ENCODE results near the gene SACM1L. TPM values are rescaled to one million over a fixed set of nuclear protein-coding genes. Genes with fewer than 3 reads are reported as not detected.

SACM1L gene
- total RNA-seq, 4 donors from 2014 or later, result 43.5 to 64.7 (median 54.3) TPM

- Histone ChIP-seq H3K36me3 (no peaks in the 10 kb centered on the region), H3K27ac (no peak overlapping the region), H3K4me1 (no peaks in the 10 kb centered on the region), H3K9me3 (peaks cover 0 to 5% (median 0%) of the 10 kb centered on the region in 4 donors), H3K4me3 (no peak overlapping the region), H3K27me3 (no peaks in the 10 kb centered on the region)
- no peak for DNase-seq (ENCODE audit: low spot score in 2 of 2)
- 89% methylated on average over 35 of the region's 35 CpGs for WGBS, 2 donors
- TF ChIP-seq EP300 (IDR thresholded peaks at IDR 0.05) (no peak), POLR2A (IDR thresholded peaks at IDR 0.05) (no peak), CTCF (IDR thresholded peaks at IDR 0.05) (no peak)
Measured at GRCh38 chr3:45779746-45780735, 90.8 kb downstream of the SACM1L start.

DNA sequence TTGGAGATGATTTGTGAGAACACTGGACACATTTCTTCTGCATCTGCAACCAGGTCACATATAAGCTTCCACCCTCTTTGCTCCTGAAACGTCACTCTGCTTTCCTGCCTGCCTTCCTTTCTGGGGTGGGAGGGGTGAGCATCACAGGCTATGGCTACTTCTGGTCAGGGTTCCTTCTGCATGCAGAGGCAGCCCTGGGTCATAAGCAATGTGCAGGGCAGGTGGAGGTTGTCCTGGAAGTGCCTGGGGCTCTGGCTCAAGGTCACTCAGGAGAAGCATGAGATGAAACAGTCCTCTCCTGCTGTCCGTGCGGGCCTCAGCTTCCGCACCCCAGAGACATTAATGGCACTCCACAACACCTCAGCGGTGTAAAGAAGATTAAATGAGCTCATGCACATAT lies 92.1 kb downstream of the SACM1L start:
- no peaks in the 10 kb centered on the region for H3K4me1 ChIP-seq
- no peak overlapping the region for H3K27ac ChIP-seq
- WGBS, 2 donors, result 78 to 85% methylated on average over 5 of the region's 5 CpGs
- no peak for DNase-seq (ENCODE audit: low spot score in 2 of 2)
- H3K9me3 ChIP-seq, result peaks cover 0 to 5% (median 0%) of the 10 kb centered on the region in 4 donors
- TF ChIP-seq EP300 (IDR thresholded peaks at IDR 0.05), result no peak
- no peak for TF ChIP-seq CTCF (IDR thresholded peaks at IDR 0.05)
- no peak for TF ChIP-seq POLR2A (IDR thresholded peaks at IDR 0.05)
- no peaks in the 10 kb centered on the region for H3K27me3 ChIP-seq
- H3K4me3 ChIP-seq, result no peak overlapping the region
- H3K36me3 ChIP-seq, result no peaks in the 10 kb centered on the region

GRCh38 chr3:45781841-45782240 lies 92.6 kb downstream of the SACM1L start:
- no peaks in the 10 kb centered on the region for H3K4me1 ChIP-seq
- H3K4me3 ChIP-seq, result no peak overlapping the region
- peaks cover 0 to 5% (median 0%) of the 10 kb centered on the region in 4 donors for H3K9me3 ChIP-seq
- no peaks in the 10 kb centered on the region for H3K36me3 ChIP-seq
- TF ChIP-seq CTCF (IDR thresholded peaks at IDR 0.05), result no peak
- TF ChIP-seq POLR2A (IDR thresholded peaks at IDR 0.05), result no peak
- TF ChIP-seq EP300 (IDR thresholded peaks at IDR 0.05), result no peak
- DNase-seq (ENCODE audit: low spot score in 2 of 2), result no peak
- 95% methylated on average over 11 to 12 of the region's 12 CpGs for WGBS, 2 donors
- no peak overlapping the region for H3K27ac ChIP-seq
- no peaks in the 10 kb centered on the region for H3K27me3 ChIP-seq

DNA sequence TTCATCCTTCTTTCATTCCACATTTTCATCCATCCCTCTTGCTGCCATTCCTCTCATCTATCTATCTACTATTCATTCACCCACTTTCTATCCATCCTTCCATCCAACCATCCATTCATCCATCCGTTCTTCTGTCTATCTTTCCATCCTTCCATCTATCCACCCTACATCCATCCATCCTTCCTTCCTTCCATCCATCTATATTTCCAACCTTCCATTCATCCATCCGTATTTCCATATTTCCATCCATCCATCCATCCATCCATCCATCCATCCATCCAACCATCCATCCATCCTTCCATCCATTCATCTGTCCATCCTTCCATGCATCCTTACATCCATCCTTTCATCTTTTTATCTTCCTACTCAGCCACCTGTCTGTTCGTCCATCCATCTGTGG lies 93.2 kb downstream of the SACM1L start:
- H3K27ac ChIP-seq, result no peak overlapping the region
- H3K4me1 ChIP-seq, result no peaks in the 10 kb centered on the region
- no peak for TF ChIP-seq CTCF (IDR thresholded peaks at IDR 0.05)
- TF ChIP-seq POLR2A (IDR thresholded peaks at IDR 0.05), result no peak
- no peak for TF ChIP-seq EP300 (IDR thresholded peaks at IDR 0.05)
- WGBS, 2 donors, result 92 to 93% methylated on average over 3 of the region's 3 CpGs
- H3K36me3 ChIP-seq, result no peaks in the 10 kb centered on the region
- no peaks in the 10 kb centered on the region for H3K27me3 ChIP-seq
- no peak overlapping the region for H3K4me3 ChIP-seq
- no peak for DNase-seq (ENCODE audit: low spot score in 2 of 2)
- peaks cover 0 to 5% (median 0%) of the 10 kb centered on the region in 4 donors for H3K9me3 ChIP-seq

- 95 to 97% methylated on average over 3 of the region's 3 CpGs for WGBS, 2 donors
- H3K27me3 ChIP-seq, result no peaks in the 10 kb centered on the region
- H3K36me3 ChIP-seq, result no peaks in the 10 kb centered on the region
- no peak for DNase-seq (ENCODE audit: low spot score in 2 of 2)
- no peak overlapping the region for H3K27ac ChIP-seq
- no peaks in the 10 kb centered on the region for H3K4me1 ChIP-seq
- TF ChIP-seq CTCF (IDR thresholded peaks at IDR 0.05) (no peak), EP300 (IDR thresholded peaks at IDR 0.05) (no peak), POLR2A (IDR thresholded peaks at IDR 0.05) (no peak)
- H3K9me3 ChIP-seq, result peaks cover 0 to 5% (median under 1%) of the 10 kb centered on the region in 4 donors
- H3K4me3 ChIP-seq, result no peak overlapping the region
Measured at GRCh38 chr3:45783667-45784066, 94.5 kb downstream of the SACM1L start.

Data from tibial nerve (tissue), 4 donors.